Posterior cingulate gyrus (tissue), 11 donors: ENCODE measurements around the gene GRIN3B.

Experiments used
- DNase-seq, 10 donors: peaks; one replicate each; pipeline versions ENCODE4 v3.0.0 to v3.0.0-alpha.2; 2020 to 2021; ENCODE audit warnings: mixed read lengths in 3 of 10
- intact Hi-C: fragments of 100-400 bp; cut with DNase I; formaldehyde crosslinking; loops from one replicate; pipeline ENCODE4 v1.15.1; 2023

Gene GRIN3B

DNA sequence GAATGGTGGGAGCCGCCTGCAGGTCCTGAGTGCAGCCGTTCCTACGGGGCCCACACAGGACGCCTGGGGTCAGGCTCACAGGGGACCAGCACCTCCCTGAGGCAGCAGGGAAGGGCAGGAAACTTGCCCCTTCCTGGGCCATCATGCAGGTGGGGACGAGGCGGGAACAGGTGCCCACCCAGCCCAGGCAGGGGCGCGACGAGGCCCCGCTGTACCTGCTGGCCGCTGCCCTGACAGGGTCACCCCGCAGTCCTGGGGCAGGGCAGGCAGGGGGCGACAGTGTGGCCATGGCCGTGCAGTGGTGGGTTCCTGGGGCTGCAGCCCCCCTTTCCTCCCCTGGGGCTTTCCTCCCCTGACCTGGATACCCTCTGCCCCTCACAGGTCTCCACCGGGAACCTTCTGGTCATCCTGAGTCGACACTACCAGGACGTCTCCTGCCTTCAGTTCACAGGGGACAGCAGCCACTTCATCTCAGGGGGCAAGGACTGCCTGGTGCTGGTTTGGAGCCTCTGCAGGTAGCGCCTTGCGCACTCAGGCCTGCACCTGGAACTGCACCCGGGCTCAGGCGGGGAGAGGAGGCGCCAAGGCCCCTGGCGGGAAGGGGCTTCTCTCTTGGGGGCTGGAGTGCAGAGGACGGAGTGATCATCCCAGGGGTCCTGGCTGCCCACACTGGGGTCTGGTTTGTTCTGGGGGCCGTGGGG lies 10.7 kb upstream of the GRIN3B start:
- intact Hi-C loops: no loop called here
- DNase-seq: peak in 1 of 10 donors; percentile 80

- DNase-seq: peak in 1 of 10 donors; percentile 74
- intact Hi-C loops: no loop called here
Measured at GRCh38 chr19:990119-990571, 10.1 kb upstream of the GRIN3B start.

DNA sequence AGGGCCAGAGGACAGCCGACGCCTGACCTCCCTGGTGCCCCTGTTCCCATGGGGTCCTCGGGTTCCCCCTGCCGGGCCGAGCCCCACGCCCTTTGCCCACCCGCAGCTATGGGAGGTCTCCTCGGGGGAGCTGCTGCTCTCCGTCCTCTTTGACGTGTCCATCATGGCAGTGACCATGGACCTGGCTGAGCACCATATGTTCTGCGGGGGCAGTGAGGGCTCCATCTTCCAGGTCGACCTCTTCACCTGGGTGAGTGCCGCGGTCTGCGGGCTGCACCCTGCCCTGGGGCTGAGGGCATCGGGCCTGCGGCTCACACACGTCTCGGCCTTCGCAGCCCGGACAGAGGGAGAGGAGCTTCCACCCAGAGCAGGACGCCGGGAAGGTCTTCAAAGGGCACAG lies 9.5 kb upstream of the GRIN3B start:
- peak in 1 of 10 donors; percentile 83 for DNase-seq
- intact Hi-C loops: no loop called here

DNA sequence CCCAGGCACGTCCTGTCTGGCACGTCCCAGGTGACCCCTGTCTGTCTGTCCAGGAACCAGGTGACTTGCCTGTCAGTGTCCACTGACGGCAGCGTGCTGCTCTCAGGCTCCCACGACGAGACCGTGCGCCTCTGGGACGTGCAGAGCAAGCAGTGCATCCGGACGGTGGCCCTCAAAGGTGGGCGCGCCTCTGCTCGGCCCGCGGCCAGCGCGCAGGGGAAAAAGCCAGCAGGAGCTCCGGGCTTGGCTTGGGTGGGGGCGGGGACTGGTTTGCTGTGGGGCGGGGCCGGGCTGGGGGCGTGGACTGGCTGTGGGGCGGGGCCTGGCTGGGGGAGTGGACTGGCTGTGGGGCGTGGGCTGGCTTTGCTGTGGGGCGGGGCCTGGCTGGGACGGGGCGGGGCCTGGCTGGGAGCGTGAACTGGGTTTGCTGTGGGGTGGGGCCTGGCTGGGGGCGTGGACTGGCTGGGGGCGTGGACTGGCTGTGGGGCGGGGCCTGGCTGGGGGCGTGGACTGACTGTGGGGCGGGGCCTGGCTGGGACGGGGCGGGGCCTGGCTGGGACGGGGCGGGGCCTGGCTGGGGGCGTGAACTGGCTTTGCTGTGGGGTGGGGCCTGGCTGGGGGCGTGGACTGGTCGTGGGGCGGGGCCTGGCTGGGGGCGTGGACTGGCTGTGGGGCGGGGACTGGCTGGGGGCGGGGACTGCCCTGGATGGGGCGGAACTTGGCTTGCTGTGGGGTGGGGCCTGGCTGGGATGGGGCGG lies 8.9 kb upstream of the GRIN3B start:
- intact Hi-C loops: no loop called here
- peak in 1 of 10 donors; percentile 73 for DNase-seq

DNA sequence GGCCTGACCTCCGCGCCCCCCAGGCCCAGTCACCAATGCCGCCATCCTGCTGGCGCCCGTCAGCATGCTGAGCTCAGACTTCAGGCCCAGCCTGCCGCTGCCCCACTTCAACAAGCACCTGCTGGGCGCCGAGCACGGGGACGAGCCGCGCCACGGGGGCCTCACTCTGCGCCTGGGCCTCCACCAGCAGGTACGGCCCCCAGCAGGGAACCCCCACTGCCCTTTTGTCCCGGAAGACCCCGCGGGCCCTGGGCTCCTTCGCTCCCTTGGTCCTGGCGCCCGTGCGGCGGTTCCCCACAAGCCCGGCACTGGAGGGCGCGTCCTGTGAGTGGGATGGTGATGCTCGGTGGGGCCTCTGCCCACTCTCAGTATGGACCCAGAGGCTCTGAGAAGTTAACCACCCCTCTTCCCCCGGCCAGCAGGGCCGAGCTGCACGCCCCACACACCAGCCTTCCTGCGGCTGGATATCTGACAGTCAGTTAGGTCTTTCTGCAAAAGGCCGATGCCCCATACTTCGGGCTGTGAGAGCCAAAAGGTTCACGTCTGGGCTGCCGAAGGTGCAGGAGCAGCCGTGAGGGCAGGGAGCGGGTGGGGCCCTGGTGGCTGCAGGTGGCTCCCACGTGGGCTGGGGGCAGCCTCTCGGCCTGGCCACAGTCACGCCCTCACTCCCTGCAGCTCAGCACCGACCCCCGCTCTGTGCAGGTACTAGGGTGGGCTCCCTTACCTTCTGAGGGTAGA lies 8.1 kb upstream of the GRIN3B start:
- intact Hi-C loops: no loop called here
- DNase-seq: peak in 1 of 10 donors; percentile 85

GRCh38 chr19:992670-993055 lies 7.6 kb upstream of the GRIN3B start:
- no peak for DNase-seq
- intact Hi-C loops: no loop called here

GRCh38 chr19:993361-993830 lies 6.8 kb upstream of the GRIN3B start:
- intact Hi-C loops: no loop called here
- no peak for DNase-seq

DNA sequence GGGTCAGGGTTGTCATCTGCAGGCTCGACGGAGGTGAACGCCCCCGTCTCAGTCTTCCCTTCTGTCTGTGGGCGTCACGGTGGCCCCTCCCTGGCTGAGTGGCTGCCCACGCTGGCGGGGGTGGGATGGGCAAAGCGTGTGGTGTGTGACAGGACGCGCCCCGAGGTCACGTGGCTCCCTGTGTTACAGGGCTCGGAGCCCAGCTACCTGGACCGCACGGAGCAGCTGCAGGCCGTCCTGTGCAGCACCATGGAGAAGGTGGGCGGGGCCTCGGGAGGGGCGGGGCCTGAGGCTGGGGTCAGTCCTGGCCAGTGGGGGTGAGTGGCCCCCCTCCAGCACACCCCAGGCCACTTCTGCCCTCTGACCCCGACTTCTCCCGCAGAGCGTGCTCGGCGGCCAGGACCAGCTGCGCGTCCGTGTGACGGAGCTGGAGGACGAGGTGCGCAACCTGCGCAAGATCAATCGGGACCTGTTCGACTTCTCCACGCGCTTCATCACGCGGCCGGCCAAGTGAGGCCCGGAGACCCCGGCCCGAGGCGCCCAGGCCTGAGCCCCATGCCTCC lies 6.3 kb upstream of the GRIN3B start:
- no peak for DNase-seq
- intact Hi-C loops: no loop called here

- intact Hi-C loops: no loop called here
- no peak for DNase-seq
Measured at GRCh38 chr19:994516-994915, 5.7 kb upstream of the GRIN3B start.

DNA sequence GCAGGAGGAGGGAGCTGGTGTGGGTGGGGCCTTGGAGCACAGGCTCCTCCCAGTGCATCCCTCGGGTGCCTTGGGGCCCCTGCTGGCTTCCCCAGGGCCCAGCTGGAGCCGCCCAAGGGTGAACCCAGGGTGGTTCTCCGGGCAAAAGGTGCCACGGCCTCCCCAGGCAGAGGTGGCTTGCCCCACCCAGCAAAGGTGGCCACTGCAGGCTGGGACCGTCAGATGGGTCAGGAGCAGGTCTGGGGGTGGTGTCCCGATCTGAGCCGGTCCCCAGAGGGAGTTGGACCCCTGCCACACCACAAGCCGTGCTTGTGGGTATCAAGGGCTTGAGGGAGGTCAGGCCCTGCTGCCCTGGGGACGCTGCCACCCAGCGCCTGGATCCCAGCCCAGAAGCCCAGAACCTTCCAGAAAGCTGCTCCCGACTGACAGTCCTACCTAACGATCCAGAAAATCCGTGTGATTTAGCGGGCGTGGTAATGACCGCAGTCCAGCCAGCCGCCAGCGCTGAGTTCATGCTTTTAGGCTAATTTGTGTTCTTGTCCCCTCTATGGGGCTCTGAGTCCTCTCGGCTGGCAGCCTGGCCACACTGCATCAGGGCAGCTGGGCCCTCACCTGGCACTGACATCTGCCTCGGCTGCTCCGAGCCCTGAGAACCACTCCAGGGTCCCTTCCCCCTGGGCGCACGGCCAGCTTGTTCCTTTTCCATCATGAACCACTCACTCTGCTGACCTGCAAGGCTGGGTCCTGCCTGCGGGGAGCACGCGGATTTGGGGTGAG lies 5.0 kb upstream of the GRIN3B start:
- intact Hi-C loops: no loop called here
- DNase-seq: no peak

GRCh38 chr19:996051-996838 lies 4.0 kb upstream of the GRIN3B start:
- intact Hi-C loops: no loop called here
- no peak for DNase-seq

GRCh38 chr19:998064-998463 lies 2.2 kb upstream of the GRIN3B start:
- DNase-seq: no peak
- intact Hi-C loops: no loop called here

GRCh38 chr19:999379-999719 lies 870 bp upstream of the GRIN3B start:
- intact Hi-C loops: no loop called here
- no peak for DNase-seq

DNA sequence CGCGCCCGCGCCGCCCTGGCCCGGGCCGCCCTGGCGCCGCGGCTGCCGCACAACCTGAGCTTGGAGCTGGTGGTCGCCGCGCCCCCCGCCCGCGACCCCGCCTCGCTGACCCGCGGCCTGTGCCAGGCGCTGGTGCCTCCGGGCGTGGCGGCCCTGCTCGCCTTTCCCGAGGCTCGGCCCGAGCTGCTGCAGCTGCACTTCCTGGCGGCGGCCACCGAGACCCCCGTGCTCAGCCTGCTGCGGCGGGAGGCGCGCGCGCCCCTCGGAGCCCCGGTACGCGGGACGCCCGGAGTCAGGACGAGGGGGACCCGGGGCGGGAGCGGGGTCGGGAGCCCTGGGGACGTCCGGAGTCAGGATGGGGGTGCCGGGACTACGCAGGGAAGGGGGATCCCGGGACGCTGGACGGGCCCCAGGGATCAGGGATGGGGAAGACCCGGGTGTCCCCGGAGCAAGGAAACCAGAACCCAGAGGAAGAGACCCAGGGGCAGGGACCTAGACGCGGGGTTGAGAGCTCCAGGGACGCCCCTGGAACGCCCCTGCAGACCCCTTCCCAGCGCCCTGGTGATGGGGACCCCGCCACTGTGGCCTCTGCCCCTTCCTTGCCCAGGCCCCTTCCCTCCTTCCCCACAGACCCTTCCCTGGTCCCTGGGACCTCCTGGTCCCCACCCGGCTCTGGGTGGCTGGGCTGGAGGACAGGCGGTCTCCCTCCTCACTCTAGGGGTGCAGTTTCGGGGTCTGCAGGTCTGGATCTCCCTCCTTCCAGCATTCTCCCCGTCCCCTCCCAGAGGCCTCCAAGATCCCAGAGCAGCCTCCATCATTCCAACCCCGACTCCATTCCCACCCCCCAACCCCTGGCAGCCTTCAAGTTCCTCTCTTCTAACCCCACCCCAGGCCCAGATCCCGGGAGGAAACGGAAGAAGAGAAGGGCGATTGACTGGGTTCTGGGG lies 645 bp downstream of the GRIN3B start:
- DNase-seq: no peak
- intact Hi-C loops: no loop called here

GRCh38 chr19:1001538-1002166 lies 1.4 kb downstream of the GRIN3B start:
- intact Hi-C loops: no loop called here
- DNase-seq: peak in 6 of 10 donors; percentile 47 to 92 (median 54)

GRCh38 chr19:1002600-1002999 lies 2.4 kb downstream of the GRIN3B start:
- DNase-seq: no peak

GRCh38 chr19:1003283-1003682 lies 3.1 kb downstream of the GRIN3B start:
- intact Hi-C loops: no loop called here
- no peak for DNase-seq

More at GRCh38 chr19:1002600-1002999, 2.4 kb downstream of the GRIN3B start:
- intact Hi-C loops: no loop called here
